ENCODE measurements around the gene TFEB.

- TF ChIP-seq TAF1 (IDR thresholded peaks at IDR 0.05; ENCODE audit: low read depth) (no peak), CREB1 (IDR thresholded peaks at IDR 0.05; ENCODE audit: low read depth) (no peak), EP300 (IDR thresholded peaks at IDR 0.05; ENCODE audit: borderline replicate concordance) (no peak), MAX (IDR thresholded peaks at IDR 0.05) (no peak), REST (IDR thresholded peaks at IDR 0.05; ENCODE audit: low read depth) (no peak), YY1 (IDR thresholded peaks at IDR 0.05; ENCODE audit: low read depth) (no peak), CEBPB (IDR thresholded peaks at IDR 0.05) (no peak), RAD21 (IDR thresholded peaks at IDR 0.05; ENCODE audit: low read depth) (no peak), USF1 (IDR thresholded peaks at IDR 0.05) (no peak)
Observed at GRCh38 chr6:41645007-41645618, 90.3 kb downstream of the TFEB start.

Measured in Ishikawa (cell line).